Heart right ventricle (tissue), 16 donors: ENCODE measurements around the gene SLC29A1. TPM values are rescaled to one million over a fixed set of nuclear protein-coding genes. Genes with fewer than 3 reads are reported as not detected.
"Not testable (repeated sequence)": the region's sequence is repeated elsewhere in the genome, so short reads cannot be mapped to it uniquely, and the experiment has no call there.

Experiments used
- ATAC-seq, 8 donors: fragments of 200-7000 bp; cut with Tn5 transposase; one replicate each; pipeline ENCODE4 v1.9.1; 2020; ENCODE audit warnings: mild to moderate bottlenecking in 8 of 8, moderate library complexity in 8 of 8, moderate number of reproducible peaks in 1 of 8
- DNase-seq, 2 donors: peaks; one replicate each; pipeline ENCODE4 v3.0.0-alpha.2; 2020
- H3K27ac ChIP-seq, 10 donors: fragments of 200-600 bp; sonication (generic) in 2 of 10; one replicate each; pipeline versions ENCODE4 v1.5.0 to v1.8.0; 2020 to 2022; ENCODE audit warnings: mild to moderate bottlenecking in 3 of 10
- H3K27me3 ChIP-seq, 7 donors: fragments of 200-600 bp; one replicate each; pipeline ENCODE4 v1.8.0; 2021 to 2022; ENCODE audit warnings: mild to moderate bottlenecking in 2 of 7
- H3K36me3 ChIP-seq, 9 donors: fragments of 200-600 bp; sonication (generic) in 1 of 9; one replicate each; pipeline versions ENCODE4 v1.5.0 to v1.8.0; 2020 to 2022; ENCODE audit warnings: mild to moderate bottlenecking in 2 of 9
- H3K4me1 ChIP-seq, 9 donors: fragments of 200-600 bp; sonication (generic) in 1 of 9; one replicate each; pipeline versions ENCODE4 v1.5.0 to v1.8.0; 2020 to 2022; ENCODE audit warnings: mild to moderate bottlenecking in 4 of 9
- H3K4me3 ChIP-seq, 10 donors: fragments of 200-600 bp; sonication (generic) in 2 of 10; one replicate each; pipeline versions ENCODE4 v1.5.0 to v1.8.0; 2020 to 2022; ENCODE audit warnings: mild to moderate bottlenecking in 7 of 10, moderate library complexity in 2 of 10
- H3K9me3 ChIP-seq, 11 donors: fragments of 200-600 bp in 10 of 11; sonication (generic) in 2 of 11; one replicate each; pipeline versions ENCODE4 v1.5.0 to v1.8.0; 2013 to 2022; ENCODE audit warnings: mild to moderate bottlenecking in 2 of 11, control low read depth in 1 of 11, moderate library complexity in 1 of 11
- WGBS, 2 donors: extraction: QIAGEN DNeasy Blood & Tissue Kit; methylation state at CpG; one replicate each; pipeline ENCODE4 v1.1.7; 2013; ENCODE audit warnings: inconsistent platforms in 1 of 2; 5-methylcytosine and 5-hydroxymethylcytosine counted together
- intact Hi-C, 10 donors: fragments of 100-400 bp; cut with DNase I; formaldehyde crosslinking; loops; one replicate each; pipeline versions ENCODE4 v1.11.1 to v1.14.2; 2022
- polyA plus RNA-seq, 2 donors: library from polyadenylated mRNA; stranded (reverse); fragments of 200-250 nt; gene quantifications; one replicate each; pipeline ENCODE4 v1.2.3, GENCODE V29; 2013
- total RNA-seq, 10 donors: library from RNA; stranded (reverse); fragmentation: NEBNext Ultra II Directional in 3 of 10; extraction: Animal tissue kit (Norgen Biotek cat#: 25700) in 3 of 10; gene quantifications; one replicate each; pipeline versions ENCODE4 v1.2.1 to v1.2.4, GENCODE V29; 2021 to 2023
- TF ChIP-seq, protein P1 (sequence below), 9 donors: fragments of 200-600 bp; sonication (generic) in 2 of 9; IDR thresholded peaks; one replicate each; pipeline versions ENCODE4 v1.5.0 to v1.8.0; 2021 to 2022; ENCODE audit warnings: antibody characterized with exemption in 9 of 9, mild to moderate bottlenecking in 5 of 9, moderate library complexity in 1 of 9
- donor health status: Arrhythmogenic right ventricular cardiomyopathy.
- donor health status: ischemic (EF 13 %, LVEDD 7.1; RV severe dilation, severe dysfunction).
- donor health status: healthy with polysubstance abuse.
- donor health status: DM: no; HTN: yes; CAD: no.
- donor health status: DM: no; HTN: no; CAD: no.
- donor health status: ischemic (EF 25% LVEDD 6.9; RV normal size, moderate dysfunction).
- donor health status: ischemic (EF 25% LVEDD 5.7; RV mildly dilated, moderate dysfunction).
- donor health status: healthy.
- donor health status: DM: yes; HTN: yes; CAD: no.
- donor health status: Ischemic cardiomyopathy.
- donor health status: ischemic (EF 35%, LVEDD 5.7; RV mildly dilated, moderate dysfunction).
- donor health status: nonischemic (EF 11% LVEDD 7.7; RV severe dilation, severe dysfunction).
- donor health status: DM: yes; HTN: yes; CAD: no.
- donor health status: PGD.
- donor health status: ischemic (EF 29% LVEDD 5.4; RV normal size, mild dysfunction).
- donor health status: nonischemic (EF 23%, LVEDD 6.1; RV moderate dilation, normal function).

SLC29A1 gene
- total and polyA plus RNA-seq, 12 donors, result 46.3 to 198 (median 136) TPM

DNA sequence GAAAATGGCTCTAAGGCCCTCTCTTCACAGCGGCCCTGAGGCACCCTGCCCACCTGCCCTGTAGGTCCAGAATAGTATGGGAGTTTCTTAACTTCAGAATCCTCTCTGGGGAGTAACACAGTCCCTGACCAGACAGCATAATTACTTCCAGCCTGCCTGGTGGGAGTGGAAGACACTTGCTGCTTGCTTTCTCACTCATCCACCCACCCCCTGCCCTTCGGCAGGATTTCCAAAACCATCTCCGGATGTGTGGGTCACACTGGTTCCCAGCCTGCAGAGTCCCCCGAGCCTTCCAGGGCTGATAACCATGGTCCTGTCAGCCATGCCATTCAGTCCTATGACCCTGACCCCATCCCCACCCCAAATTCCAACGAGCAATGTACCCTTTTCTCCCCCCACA, 5.4 kb downstream of the SLC29A1 start:
- H3K27me3 ChIP-seq, result no peaks in the 10 kb centered on the region
- intact Hi-C loops, result loop anchor here in 1 of 10 donors (10.0 kb wide), 1 partner anchor 454 kb away; the partner anchor contains the start of gene VEGFA
- 33 to 45% methylated on average over 5 of the region's 5 CpGs for WGBS, 2 donors
- H3K36me3 ChIP-seq, result peaks cover 0 to 49% (median 24%) of the 10 kb centered on the region in 9 donors
- TF ChIP-seq, protein P1, sequence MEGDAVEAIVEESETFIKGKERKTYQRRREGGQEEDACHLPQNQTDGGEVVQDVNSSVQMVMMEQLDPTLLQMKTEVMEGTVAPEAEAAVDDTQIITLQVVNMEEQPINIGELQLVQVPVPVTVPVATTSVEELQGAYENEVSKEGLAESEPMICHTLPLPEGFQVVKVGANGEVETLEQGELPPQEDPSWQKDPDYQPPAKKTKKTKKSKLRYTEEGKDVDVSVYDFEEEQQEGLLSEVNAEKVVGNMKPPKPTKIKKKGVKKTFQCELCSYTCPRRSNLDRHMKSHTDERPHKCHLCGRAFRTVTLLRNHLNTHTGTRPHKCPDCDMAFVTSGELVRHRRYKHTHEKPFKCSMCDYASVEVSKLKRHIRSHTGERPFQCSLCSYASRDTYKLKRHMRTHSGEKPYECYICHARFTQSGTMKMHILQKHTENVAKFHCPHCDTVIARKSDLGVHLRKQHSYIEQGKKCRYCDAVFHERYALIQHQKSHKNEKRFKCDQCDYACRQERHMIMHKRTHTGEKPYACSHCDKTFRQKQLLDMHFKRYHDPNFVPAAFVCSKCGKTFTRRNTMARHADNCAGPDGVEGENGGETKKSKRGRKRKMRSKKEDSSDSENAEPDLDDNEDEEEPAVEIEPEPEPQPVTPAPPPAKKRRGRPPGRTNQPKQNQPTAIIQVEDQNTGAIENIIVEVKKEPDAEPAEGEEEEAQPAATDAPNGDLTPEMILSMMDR (IDR thresholded peaks at IDR 0.05), result no peak
- DNase-seq, result no peak
- peak in 1 of 8 donors; percentile 0 for ATAC-seq
- peaks cover 39 to 99% (median 87%) of the 10 kb centered on the region in 9 donors for H3K4me1 ChIP-seq
- H3K27ac ChIP-seq, result peak overlapping the region; percentile 88 to 98 (median 94)
- no peaks in the 10 kb centered on the region for H3K9me3 ChIP-seq
- H3K4me3 ChIP-seq, result peak overlapping the region in 5 of 10 donors; percentile 13 to 51 (median 23)

DNA sequence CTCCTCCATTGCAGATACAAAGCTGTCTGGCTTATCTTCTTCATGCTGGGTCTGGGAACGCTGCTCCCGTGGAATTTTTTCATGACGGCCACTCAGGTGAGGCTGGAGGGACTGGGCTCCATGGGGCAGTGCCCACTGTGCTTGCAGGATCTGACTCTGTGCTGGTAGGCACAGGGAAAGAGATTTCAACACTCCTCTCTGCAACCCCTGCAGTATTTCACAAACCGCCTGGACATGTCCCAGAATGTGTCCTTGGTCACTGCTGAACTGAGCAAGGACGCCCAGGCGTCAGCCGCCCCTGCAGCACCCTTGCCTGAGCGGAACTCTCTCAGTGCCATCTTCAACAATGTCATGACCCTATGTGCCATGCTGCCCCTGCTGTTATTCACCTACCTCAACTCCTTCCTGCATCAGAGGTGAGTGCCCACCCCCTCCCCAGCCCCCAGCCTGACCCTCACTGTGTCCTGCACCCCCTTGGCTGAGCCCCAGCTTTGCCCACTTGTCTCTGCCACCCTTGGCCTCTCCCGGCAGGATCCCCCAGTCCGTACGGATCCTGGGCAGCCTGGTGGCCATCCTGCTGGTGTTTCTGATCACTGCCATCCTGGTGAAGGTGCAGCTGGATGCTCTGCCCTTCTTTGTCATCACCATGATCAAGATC, 6.1 kb downstream of the SLC29A1 start:
- Histone ChIP-seq H3K36me3 (peaks cover 0 to 49% (median 24%) of the 10 kb centered on the region in 9 donors), H3K9me3 (no peaks in the 10 kb centered on the region), H3K4me3 (peak overlapping the region in 1 of 10 donors; percentile 19), H3K4me1 (peaks cover 38 to 99% (median 84%) of the 10 kb centered on the region in 9 donors), H3K27me3 (no peaks in the 10 kb centered on the region), H3K27ac (peak overlapping the region; percentile 88 to 98 (median 94))
- TF ChIP-seq, protein P1 (IDR thresholded peaks at IDR 0.05), result no peak
- 47 to 51% methylated on average over 11 of the region's 11 CpGs for WGBS, 2 donors
- peak; percentile 23 to 68 (median 49) for ATAC-seq
- peak; percentile 58 to 59 for DNase-seq
- intact Hi-C loops, result loop anchor here in 5 of 10 donors (5.0 to 10.0 kb wide), 4 partner anchors 57 to 455 kb away; partner anchors contain the start of gene VEGFA (in 1 of the 5)

DNA sequence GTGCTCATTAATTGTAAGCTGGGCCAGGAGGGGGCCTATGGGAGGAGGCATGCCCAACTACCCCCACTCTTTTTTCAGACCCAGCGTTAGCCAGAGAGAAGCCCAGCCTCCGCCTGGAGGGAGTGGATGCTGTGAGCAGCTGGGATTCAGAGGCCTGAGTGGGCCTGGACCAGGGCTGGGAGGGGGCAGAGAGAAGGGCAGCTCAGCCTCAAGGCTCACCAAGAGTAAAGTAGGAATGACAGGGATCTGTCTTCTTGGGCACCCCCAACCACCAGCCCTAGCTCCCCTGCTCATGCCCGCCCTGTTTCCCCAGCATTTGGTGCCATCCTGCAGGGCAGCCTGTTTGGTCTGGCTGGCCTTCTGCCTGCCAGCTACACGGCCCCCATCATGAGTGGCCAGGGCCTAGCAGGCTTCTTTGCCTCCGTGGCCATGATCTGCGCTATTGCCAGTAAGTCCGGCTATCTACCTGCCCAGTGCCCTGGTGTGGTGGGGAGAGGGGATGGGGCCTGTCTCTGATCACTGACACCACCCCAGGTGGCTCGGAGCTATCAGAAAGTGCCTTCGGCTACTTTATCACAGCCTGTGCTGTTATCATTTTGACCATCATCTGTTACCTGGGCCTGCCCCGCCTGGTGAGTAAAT, 6.8 kb downstream of the SLC29A1 start:
- H3K36me3 ChIP-seq, result peaks cover 0 to 53% (median 24%) of the 10 kb centered on the region in 9 donors
- DNase-seq (no peak), ATAC-seq (no peak)
- H3K9me3 ChIP-seq, result no peaks in the 10 kb centered on the region
- H3K27ac ChIP-seq, result peak overlapping the region; percentile 68 to 98 (median 93)
- intact Hi-C loops, result loop anchor here in 4 of 10 donors (5.0 to 10.0 kb wide), 3 partner anchors 58 to 135 kb away; no protein-coding TSS in a partner anchor
- peak overlapping the region in 1 of 10 donors; percentile 1 for H3K4me3 ChIP-seq
- 66 to 78% methylated on average over 10 of the region's 10 CpGs for WGBS, 2 donors
- peaks cover 36 to 99% (median 84%) of the 10 kb centered on the region in 9 donors for H3K4me1 ChIP-seq
- H3K27me3 ChIP-seq, result no peaks in the 10 kb centered on the region
- TF ChIP-seq, protein P1 (IDR thresholded peaks at IDR 0.05), result no peak

DNA sequence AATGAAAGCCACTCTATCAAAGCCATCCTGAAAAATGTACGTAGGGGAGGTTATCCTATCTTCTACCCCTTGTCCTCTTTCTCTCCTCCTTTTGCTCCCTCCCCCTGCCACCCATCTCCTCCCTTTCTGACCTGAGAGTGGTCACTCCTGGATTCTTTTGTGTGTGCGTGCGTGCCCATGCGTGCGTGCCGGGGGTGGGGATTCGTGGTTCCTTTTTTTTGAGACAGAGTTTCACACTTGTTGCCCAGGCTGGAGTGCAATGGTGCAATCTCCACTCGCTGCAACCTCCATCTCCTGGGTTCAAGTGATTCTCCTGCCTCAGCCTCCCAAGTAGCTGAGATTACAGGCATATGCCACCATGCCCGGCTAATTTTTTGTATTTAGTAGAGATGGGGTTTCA, 8.0 kb downstream of the SLC29A1 start:
- Histone ChIP-seq H3K4me1 (peaks cover 26 to 99% (median 78%) of the 10 kb centered on the region in 9 donors), H3K36me3 (peaks cover 0 to 56% (median 24%) of the 10 kb centered on the region in 9 donors), H3K27ac (peak overlapping the region in 9 of 10 donors; percentile 47 to 98 (median 93))
- not testable (repeated sequence) for ATAC-seq, H3K27me3 ChIP-seq, DNase-seq, H3K9me3 ChIP-seq, H3K4me3 ChIP-seq
- intact Hi-C loops, result loop anchor here in 4 of 10 donors (5.0 to 10.0 kb wide), 3 partner anchors 59 to 137 kb away; no protein-coding TSS in a partner anchor
- WGBS, 2 donors, result 84 to 87% methylated on average over 9 of the region's 9 CpGs
